GM12892 (cell line): ENCODE data around the gene CCND1.

ENCODE experiments used
- POLR2A ChIP-seq: IDR thresholded peaks from 2 replicates; pipeline ENCODE4 v1.6.1; 2011; ENCODE audit warnings: low read depth, low read length, control low read depth
- TAF1 ChIP-seq: IDR thresholded peaks from 2 replicates; pipeline ENCODE4 v1.6.1; 2011; ENCODE audit warnings: low read depth, mild to moderate bottlenecking, control low read depth, low read length, borderline replicate concordance

DNA sequence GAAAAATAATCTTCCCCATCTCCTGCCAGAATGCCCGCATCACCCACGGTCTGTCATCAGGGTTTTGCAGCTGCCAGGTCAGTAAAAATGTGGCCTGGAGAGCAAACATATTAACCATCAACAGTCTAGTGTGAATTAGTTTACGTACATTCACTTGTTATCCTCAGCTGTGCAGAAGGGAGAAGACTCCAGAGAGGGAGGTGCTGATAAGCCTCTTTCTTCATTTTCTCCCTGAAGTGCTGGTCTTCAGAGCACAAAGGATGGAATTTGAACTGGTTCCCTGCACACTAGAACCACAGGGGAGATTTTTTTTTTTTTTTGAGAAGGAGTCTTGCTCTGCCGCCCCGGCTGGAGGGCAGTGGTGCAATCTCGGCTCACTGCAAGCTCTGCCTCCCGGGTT is 54.6 kb downstream of the CCND1 start:
- TF ChIP-seq POLR2A (no peak), TAF1 (no peak)
